ENCODE data around the gene RFC1.
"Not testable (repeated sequence)": the region's sequence is repeated elsewhere in the genome, so short reads cannot be mapped to it uniquely, and the experiment has no call there.

Gene RFC1

DNA sequence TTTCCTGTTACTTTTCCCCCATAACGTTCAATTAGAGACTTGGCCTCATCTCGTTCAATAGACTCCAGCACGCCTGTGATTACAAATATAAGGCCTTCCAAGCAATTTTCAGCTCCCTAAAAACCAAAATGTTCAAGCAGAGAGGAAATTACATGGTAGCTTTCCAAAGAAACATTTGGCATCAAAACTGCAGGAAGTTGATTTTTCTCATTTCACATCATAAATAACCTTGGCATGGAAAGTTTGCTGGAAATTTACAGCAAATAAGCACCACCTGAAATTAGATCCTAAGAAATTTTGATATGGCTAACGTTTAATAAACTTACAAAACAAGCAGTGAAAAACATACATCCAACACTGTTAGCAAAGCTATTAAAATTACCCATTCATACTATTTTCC, 53.3 kb downstream of the RFC1 start:
- H3K4me3 ChIP-seq, result no peak overlapping the region
- no peak overlapping the region for H3K27ac ChIP-seq

GRCh38 chr4:39308611-39309010, 57.6 kb downstream of the RFC1 start:
- no peak overlapping the region for H3K27ac ChIP-seq
- no peak overlapping the region for H3K4me3 ChIP-seq

- peak overlapping the region in 1 of 21 experiments; percentile 19 for H3K27ac ChIP-seq
These were observed 60.1 kb downstream of the RFC1 start for GRCh38 chr4:39305912-39306677.

GRCh38 chr4:39304651-39305050, 61.5 kb downstream of the RFC1 start:
- Histone ChIP-seq H3K27ac (no peak overlapping the region), H3K4me3 (no peak overlapping the region)

More at GRCh38 chr4:39305912-39306677, 60.1 kb downstream of the RFC1 start:
- H3K4me3 ChIP-seq, result no peak overlapping the region

DNA sequence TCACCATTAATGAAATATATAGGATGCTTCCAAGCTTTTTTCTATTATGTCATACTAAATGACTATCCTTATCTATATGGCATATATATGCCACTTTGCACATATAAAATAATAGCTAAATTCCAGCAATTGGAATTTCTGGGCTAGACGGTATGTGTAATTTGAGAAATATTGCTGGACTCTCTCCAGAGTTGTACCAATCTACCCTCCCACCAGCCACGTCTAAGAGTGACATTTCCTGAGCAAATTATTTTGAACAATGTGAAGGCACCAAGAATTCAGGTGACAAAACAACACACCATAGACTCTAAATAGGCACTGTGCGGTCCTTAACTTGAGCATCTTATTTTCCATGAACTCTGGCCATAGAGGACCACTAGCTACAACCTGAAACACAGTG, 62.3 kb downstream of the RFC1 start:
- Histone ChIP-seq H3K27ac (no peak overlapping the region), H3K4me3 (no peak overlapping the region)

GRCh38 chr4:39302901-39303300, 63.3 kb downstream of the RFC1 start:
- Histone ChIP-seq H3K4me3 (no peak overlapping the region), H3K27ac (no peak overlapping the region)

DNA sequence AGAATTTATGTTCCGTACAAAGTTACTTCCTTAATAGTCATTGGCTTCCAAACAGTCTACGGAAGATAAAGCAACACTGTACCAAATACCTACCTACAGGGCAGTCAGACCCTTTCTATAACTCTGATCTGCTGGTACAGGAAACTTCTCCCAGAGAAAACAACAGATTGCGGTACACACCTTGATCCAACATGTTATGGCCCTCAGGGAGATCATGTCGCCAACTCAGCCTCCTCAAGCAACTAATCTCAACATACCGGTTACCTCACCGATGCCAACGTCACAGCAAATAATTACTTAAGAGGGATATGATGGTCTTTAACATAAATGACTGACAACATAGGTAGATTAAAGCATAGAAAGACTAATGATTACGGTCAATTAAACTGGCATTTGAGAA, 70.4 kb downstream of the RFC1 start:
- H3K27ac ChIP-seq, result no peak overlapping the region
- no peak overlapping the region for H3K4me3 ChIP-seq

DNA sequence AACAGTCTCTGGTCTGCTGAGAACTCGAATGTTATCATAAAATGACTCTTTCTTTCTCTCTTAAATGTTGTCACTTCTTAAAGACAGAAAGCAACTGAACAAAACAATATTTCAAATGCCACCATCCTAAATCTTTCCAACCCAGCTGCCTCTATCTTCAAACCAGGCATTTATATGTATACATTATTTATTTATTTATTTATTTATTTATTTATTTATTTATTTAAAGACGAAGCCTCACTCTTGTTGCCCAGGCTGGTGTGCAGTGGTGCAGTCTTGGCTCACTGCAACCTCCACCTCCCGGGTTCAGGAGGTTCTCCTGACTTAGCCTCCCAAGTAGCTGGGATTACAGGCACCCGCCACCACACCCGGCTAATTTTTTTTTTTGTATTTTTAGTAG, 73.7 kb downstream of the RFC1 start:
- H3K4me3 ChIP-seq, H3K27ac ChIP-seq: not testable (repeated sequence)

DNA sequence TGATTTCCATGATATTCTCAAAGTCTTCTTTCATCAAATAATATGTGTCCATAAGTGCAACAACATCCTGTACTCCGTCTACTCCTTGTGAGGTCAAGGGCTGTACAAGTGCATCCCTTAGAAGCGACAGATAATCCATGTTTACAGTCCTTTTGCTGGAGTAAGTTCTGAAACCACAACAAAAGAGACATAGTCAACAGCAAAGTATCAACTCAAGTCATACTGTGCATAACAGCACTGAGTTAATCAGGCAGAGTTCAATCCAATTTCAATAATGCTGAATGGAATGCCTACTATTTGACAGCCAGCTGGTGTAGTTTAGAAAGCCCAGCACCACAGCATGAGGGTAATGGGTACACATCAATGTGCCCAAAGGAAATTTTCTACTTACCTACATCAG, 74.5 kb downstream of the RFC1 start:
- Histone ChIP-seq H3K27ac (no peak overlapping the region), H3K4me3 (no peak overlapping the region)

- H3K4me3 ChIP-seq, result no peak overlapping the region
These were observed 78.9 kb downstream of the RFC1 start for GRCh38 chr4:39287223-39287622.

GRCh38 chr4:39286263-39286662, 79.9 kb downstream of the RFC1 start:
- Histone ChIP-seq H3K27ac (no peak overlapping the region), H3K4me3 (no peak overlapping the region)

More at GRCh38 chr4:39287223-39287622, 78.9 kb downstream of the RFC1 start:
- no peak overlapping the region for H3K27ac ChIP-seq

DNA sequence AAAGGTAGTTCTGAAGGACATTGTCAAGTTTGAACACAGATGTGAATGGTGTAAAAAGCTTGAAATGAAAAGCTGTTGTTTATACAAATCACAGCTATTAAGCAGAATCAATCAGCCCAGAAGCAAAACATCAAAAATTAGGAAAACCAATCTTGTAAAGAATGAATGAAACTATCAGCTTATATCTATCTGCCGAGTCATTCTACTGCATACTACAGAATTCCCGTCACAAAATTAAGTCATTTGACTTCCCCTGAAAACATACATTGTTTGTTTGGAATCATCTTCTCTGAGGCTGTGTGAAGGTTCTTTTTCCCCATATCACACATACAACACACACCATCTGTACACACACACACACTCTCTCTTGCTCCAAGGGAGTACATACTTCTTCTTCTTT, 80.3 kb downstream of the RFC1 start:
- Histone ChIP-seq H3K4me3 (no peak overlapping the region), H3K27ac (no peak overlapping the region)

DNA sequence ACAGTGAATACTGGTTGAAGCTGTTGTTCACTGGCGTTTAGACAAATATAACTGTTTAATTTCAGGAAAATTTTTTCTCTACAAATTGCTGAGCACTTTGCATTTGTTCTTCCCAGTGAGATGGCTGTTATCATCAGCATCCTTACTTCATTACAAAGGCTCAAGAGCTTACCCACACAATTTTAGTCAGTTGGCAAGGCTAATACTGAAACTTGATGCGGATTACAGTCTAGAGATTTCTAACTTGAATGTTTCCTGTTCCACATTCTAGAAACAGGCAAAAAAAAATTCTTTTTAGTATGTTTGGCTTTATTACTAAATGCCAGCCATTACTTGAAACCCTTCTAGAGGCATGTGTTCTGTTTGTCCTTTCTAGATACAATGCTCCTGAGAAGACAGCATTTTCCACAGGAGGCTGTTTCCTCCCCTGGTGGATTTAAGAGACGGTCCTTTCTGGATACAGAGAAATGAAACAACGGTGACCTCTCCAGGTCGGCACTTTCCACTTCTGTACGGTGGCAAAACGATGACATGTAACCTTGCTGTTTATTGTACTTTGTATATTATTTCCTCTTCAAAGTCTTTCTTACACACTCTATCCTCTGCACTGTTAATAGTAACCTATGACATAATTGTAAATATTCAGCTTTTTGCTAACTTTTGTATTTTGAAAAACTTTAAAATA, 80.9 kb downstream of the RFC1 start:
- no peak overlapping the region for H3K4me3 ChIP-seq
- H3K27ac ChIP-seq, result no peak overlapping the region

DNA sequence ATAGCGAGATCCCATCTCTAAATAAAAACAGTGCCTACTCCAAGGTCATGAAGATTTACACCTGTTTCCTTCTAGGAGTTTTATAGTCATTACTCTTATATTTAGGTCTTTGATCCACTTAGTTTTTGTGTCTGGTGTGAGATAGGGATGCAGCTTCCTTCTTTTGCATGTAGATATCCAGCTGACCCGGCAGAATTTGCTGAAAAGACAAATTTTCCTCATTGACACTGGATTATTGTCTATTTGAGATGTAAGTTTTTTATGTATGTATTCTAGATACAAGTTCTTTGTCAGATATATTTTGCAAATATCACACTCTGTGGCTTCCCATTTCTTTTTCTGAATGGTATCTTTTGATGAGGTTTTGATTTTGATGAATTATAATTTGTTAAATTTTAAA, 85.4 kb downstream of the RFC1 start:
- no peak overlapping the region for H3K4me3 ChIP-seq
- H3K27ac ChIP-seq, result no peak overlapping the region

DNA sequence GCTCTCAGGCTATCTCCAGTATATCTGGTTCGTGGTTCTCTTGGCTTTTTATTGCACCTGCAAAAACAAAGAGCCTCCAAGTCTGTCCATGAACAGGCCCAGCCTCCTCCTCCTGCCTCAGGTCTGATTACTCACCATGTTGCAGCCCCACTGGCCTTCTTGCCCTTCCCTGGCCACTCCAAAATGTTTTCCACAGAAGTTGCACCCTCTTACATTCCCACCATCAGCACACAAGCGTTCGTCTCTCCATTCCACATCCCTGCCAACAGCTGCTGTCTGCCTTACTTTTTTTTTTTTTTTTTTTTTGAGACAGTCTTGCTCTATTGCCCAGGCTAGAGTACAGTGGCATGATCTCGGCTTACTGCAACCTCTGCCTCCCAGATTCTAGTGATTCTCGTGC, 86.7 kb downstream of the RFC1 start:
- Histone ChIP-seq H3K4me3 (no peak overlapping the region), H3K27ac (no peak overlapping the region)

DNA sequence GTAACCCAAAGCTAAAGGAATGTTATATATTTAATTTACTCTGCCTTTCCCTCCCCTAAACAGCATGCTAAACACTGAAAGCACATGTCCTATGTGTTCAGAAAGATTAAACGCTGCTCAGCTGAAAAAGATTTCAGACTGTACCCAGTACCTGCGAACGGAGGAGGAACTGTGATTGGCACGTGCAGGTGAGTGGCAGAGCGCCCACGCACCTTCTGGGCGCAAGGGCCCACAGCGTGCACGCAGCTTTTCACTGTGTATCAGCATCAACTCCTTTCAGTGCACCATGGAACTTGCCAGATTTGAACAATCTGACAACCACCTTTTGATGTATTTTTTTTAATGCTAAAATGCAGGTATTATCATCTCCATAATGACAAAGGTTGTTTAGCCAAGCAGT, 87.7 kb downstream of the RFC1 start:
- H3K27ac ChIP-seq, result no peak overlapping the region

DNA sequence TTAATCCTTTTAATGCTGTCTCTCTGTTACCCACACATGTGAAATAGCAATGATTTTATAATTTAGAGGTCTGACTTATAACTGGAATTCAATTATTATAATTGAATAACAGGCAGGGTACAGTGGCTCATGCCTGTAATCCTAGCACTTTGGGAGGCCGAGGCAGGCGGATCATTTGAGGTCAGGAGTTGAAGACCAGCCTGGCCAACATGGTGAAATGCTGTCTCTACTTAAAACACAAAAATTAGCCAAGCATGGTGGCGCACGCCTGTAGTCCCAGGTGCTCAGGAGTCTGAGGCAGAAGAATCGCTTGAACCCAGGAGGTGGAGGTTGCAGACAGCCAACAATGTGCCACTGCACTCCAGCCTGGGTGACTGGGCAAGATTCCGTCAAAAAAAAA, 88.5 kb downstream of the RFC1 start:
- not testable (repeated sequence) for H3K4me3 ChIP-seq, H3K27ac ChIP-seq

More for the DNA sequence above, 87.7 kb downstream of the RFC1 start:
- no peak overlapping the region for H3K4me3 ChIP-seq

- no peak overlapping the region for H3K4me3 ChIP-seq
- no peak overlapping the region for H3K27ac ChIP-seq
These were observed 91.7 kb downstream of the RFC1 start for GRCh38 chr4:39274503-39274902.

- Histone ChIP-seq H3K4me3 (no peak overlapping the region), H3K27ac (no peak overlapping the region)
These were observed 102.3 kb downstream of the RFC1 start for GRCh38 chr4:39263895-39264294.

- H3K4me3 ChIP-seq, result no peak overlapping the region
- H3K27ac ChIP-seq, result no peak overlapping the region
These were observed 106.4 kb downstream of the RFC1 start for GRCh38 chr4:39259571-39260330.

- no peak overlapping the region for H3K27ac ChIP-seq
- H3K4me3 ChIP-seq, result no peak overlapping the region
These were observed 109.7 kb downstream of the RFC1 start for GRCh38 chr4:39256436-39256835.
